IMR-90 (cell line): ENCODE results near the gene FTO. TPM values are rescaled to one million over a fixed set of nuclear protein-coding genes. Genes with fewer than 3 reads are reported as not detected.
"Not testable (repeated sequence)": the region's sequence is repeated elsewhere in the genome, so short reads cannot be mapped to it uniquely, and the experiment has no call there.

Source experiments
- ATAC-seq: fragments of 200-7000 bp; cut with Tn5 transposase; 2 replicates; pipeline ENCODE4 v1.9.1; 2020; ENCODE audit warnings: low read depth, mild to moderate bottlenecking, moderate library complexity
- BruUV-seq: library from RNA; stranded (reverse); fragments of 400-500 nt; replicated peaks from 2 replicates; lab custom pipeline; 2021; lab: Mats Ljungman, UMichigan
- CTCF ChIA-PET: fragments of 300-600 bp; formaldehyde crosslinking; extraction: SDS; loops from one replicate; lab custom pipeline; 2021; ENCODE audit warnings: antibody characterized with exemption; lab: Yijun Ruan, JAX
- POLR2A ChIA-PET: fragments of 300-600 bp; sonication (Branson Sonifier 250); formaldehyde crosslinking; loops from one replicate; lab custom pipeline; 2022; ENCODE audit warnings: antibody characterized with exemption; ENCODE audit not compliant: unreplicated experiment; lab: Charles Lee
- DNase-seq: peaks from one replicate; pipeline ENCODE4 v3.0.0; 2013
- H2AFZ ChIP-seq: replicated peaks from 2 replicates; pipeline ENCODE3; 2013; ENCODE audit warnings: low read length, mild to moderate bottlenecking; ENCODE audit not compliant: poor library complexity
- H2AK5ac ChIP-seq: 2 replicates; pipeline ENCODE4 v1.6.1; 2013; ENCODE audit warnings: low read depth, low read length, inconsistent platforms
- H2AK9ac ChIP-seq: replicated peaks from 2 replicates; pipeline ENCODE3; 2013; ENCODE audit warnings: mild to moderate bottlenecking, low read depth, low read length, moderate library complexity; ENCODE audit not compliant: poor library complexity
- H2BK120ac ChIP-seq: 2 replicates; pipeline ENCODE4 v1.6.1; 2013; ENCODE audit warnings: low read depth, low read length, inconsistent platforms
- H2BK15ac ChIP-seq: 3 replicates; pipeline ENCODE4 v1.6.1; 2013; ENCODE audit warnings: low read depth, low read length, inconsistent platforms
- H2BK20ac ChIP-seq: 2 replicates; pipeline ENCODE4 v1.6.1; 2013; ENCODE audit warnings: low read depth, mild to moderate bottlenecking, inconsistent platforms, low read length, moderate library complexity
- H2BK5ac ChIP-seq: 2 replicates; pipeline ENCODE4 v1.6.1; 2013; ENCODE audit warnings: mild to moderate bottlenecking, low read depth, low read length, inconsistent platforms; ENCODE audit not compliant: poor library complexity, severe bottlenecking
- H3K14ac ChIP-seq: replicated peaks from 2 replicates; pipeline ENCODE4 v1.6.1; 2013; ENCODE audit warnings: low read depth, low read length, inconsistent platforms
- H3K18ac ChIP-seq: 2 replicates; pipeline ENCODE4 v1.6.1; 2013; ENCODE audit warnings: low read depth, low read length, control low read depth
- H3K23ac ChIP-seq: 2 replicates; pipeline ENCODE4 v1.6.1; 2013; ENCODE audit warnings: low read depth, low read length, inconsistent platforms
- H3K27ac ChIP-seq: 2 replicates; pipeline ENCODE4 v1.5.1; 2013; ENCODE audit warnings: mild to moderate bottlenecking, control low read depth, low read length; ENCODE audit not compliant: insufficient read depth
- H3K27me3 ChIP-seq: 2 replicates; pipeline ENCODE4 v1.6.1; 2013; ENCODE audit warnings: low read length; ENCODE audit not compliant: control insufficient read depth, insufficient read depth
- H3K36me3 ChIP-seq: 2 replicates; pipeline ENCODE4 v1.6.1; 2013; ENCODE audit warnings: low read length, mixed read lengths; ENCODE audit not compliant: control insufficient read depth, insufficient read depth
- H3K4ac ChIP-seq: 2 replicates; pipeline ENCODE4 v1.6.1; 2013; ENCODE audit warnings: low read depth, low read length, inconsistent platforms
- H3K4me1 ChIP-seq: 2 replicates; pipeline ENCODE4 v1.6.1; 2013; ENCODE audit warnings: low read length, mixed read lengths; ENCODE audit not compliant: control insufficient read depth, insufficient read depth
- H3K4me2 ChIP-seq: 2 replicates; pipeline ENCODE4 v1.6.1; 2013; ENCODE audit warnings: low read depth, mild to moderate bottlenecking, control low read depth, low read length, moderate library complexity
- H3K4me3 ChIP-seq: 2 replicates; pipeline ENCODE4 v1.5.1; 2013; ENCODE audit warnings: low read depth, mild to moderate bottlenecking, control low read depth, low read length, moderate library complexity; ENCODE audit not compliant: insufficient read depth
- H3K56ac ChIP-seq: 2 replicates; pipeline ENCODE4 v1.6.1; 2013; ENCODE audit warnings: low read length, inconsistent platforms; ENCODE audit not compliant: insufficient read depth; ENCODE audit errors: extremely low read depth
- H3K79me1 ChIP-seq, 2 experiments: 2 replicates each; pipeline ENCODE4 v1.6.1; 2013; ENCODE audit warnings: low read length in 2 of 2, inconsistent platforms in 1 of 2, low read depth in 1 of 2
- H3K9ac ChIP-seq: 2 replicates; pipeline ENCODE4 v1.6.1; 2013; ENCODE audit warnings: low read depth, low read length, control low read depth
- H3K9me1 ChIP-seq: 2 replicates; pipeline ENCODE4 v1.6.1; 2013; ENCODE audit warnings: low read length, inconsistent platforms; ENCODE audit not compliant: insufficient read depth
- H3K9me3 ChIP-seq: 2 replicates; pipeline ENCODE4 v1.6.1; 2013; ENCODE audit warnings: low read length; ENCODE audit not compliant: control insufficient read depth, insufficient read depth
- H4K20me1 ChIP-seq: 2 replicates; pipeline ENCODE4 v1.6.1; 2013; ENCODE audit warnings: low read length, inconsistent platforms; ENCODE audit not compliant: insufficient read depth
- H4K5ac ChIP-seq: 2 replicates; pipeline ENCODE4 v1.6.1; 2013; ENCODE audit warnings: mild to moderate bottlenecking, low read depth, low read length, control low read depth
- H4K8ac ChIP-seq, 2 experiments: 2 replicates each; pipeline ENCODE4 v1.6.1; 2013; ENCODE audit warnings: low read depth in 2 of 2, low read length in 2 of 2, control low read depth in 1 of 2, inconsistent platforms in 1 of 2
- H4K91ac ChIP-seq: 2 replicates; pipeline ENCODE4 v1.6.1; 2013; ENCODE audit warnings: low read depth, low read length, inconsistent platforms; ENCODE audit not compliant: insufficient read depth
- WGBS, 2 experiments: methylation state at CpG; one replicate each; pipeline versions ENCODE4 v1.1.5 to v1.1.7; 2013; ENCODE audit warnings: missing lambda C conversion rate in 2 of 2; ENCODE audit not compliant: insufficient read length in 1 of 2; ENCODE audit errors: extremely low coverage in 2 of 2; 5-methylcytosine and 5-hydroxymethylcytosine counted together
- dilution Hi-C: fragments of 300-500 bp; cut with HindIII; formaldehyde crosslinking; loops from one replicate; pipeline ENCODE4 v1.14.3; 2018; ENCODE audit warnings: low sequenced_read_pairs; ENCODE audit not compliant: unreplicated experiment
- in situ Hi-C: fragments of 300-500 bp; cut with MboI; formaldehyde crosslinking; loops from 3 replicates; pipeline ENCODE4 v1.14.3; 2019; ENCODE audit warnings: low sequenced_read_pairs, inconsistent platforms, mixed read lengths
- intact Hi-C: fragments of 100-400 bp; cut with micrococcal nuclease; formaldehyde crosslinking; loops from 2 replicates; pipeline ENCODE4 v1.10.0; 2022
- polyA plus RNA-seq, 3 experiments: library from polyadenylated mRNA; depleted of rRNA; stranded (reverse); fragments of >200 nt; gene quantifications; 2 replicates each; pipeline ENCODE4 v1.2.3, GENCODE V29; 2012; ENCODE audit warnings: low replicate concordance in 1 of 3
- total RNA-seq: library from RNA; depleted of rRNA; stranded (reverse); fragments of >200 nt; gene quantifications from 2 replicates; pipeline ENCODE4 v1.2.3, GENCODE V29; 2012

FTO gene
- total and polyA plus RNA-seq, 2 of the 4 experiments (the other 2 are of a cell fraction): 70.3 to 132 TPM

- H3K27ac ChIP-seq, H3K9me3 ChIP-seq, H3K4me3 ChIP-seq, ATAC-seq, H4K91ac ChIP-seq, H2AK9ac ChIP-seq, BruUV-seq, H2BK5ac ChIP-seq, H4K20me1 ChIP-seq, H3K4ac ChIP-seq, H2BK15ac ChIP-seq, H4K8ac ChIP-seq, H2AK5ac ChIP-seq, H3K27me3 ChIP-seq, H2BK20ac ChIP-seq, H4K5ac ChIP-seq, H3K18ac ChIP-seq, H3K79me1 ChIP-seq, H3K4me1 ChIP-seq, dilution Hi-C loops, H3K56ac ChIP-seq, H3K9me1 ChIP-seq, H2AFZ ChIP-seq, H3K9ac ChIP-seq, H3K36me3 ChIP-seq, H3K23ac ChIP-seq, H3K4me2 ChIP-seq, H2BK120ac ChIP-seq, H3K14ac ChIP-seq, DNase-seq: not testable (repeated sequence)
- in situ Hi-C loops (loop anchor here (25.0 kb wide), 1 partner anchor 1046 kb away; the partner anchor contains the start of gene IRX5), intact Hi-C loops (loop anchor here (5.0 to 10.0 kb wide), 8 partner anchors 119 to 1571 kb away; no protein-coding TSS in a partner anchor)
- ChIA-PET POLR2A (interaction anchor here (0.7 kb wide), 1 partner anchor 114 kb away, joined by 3 read pairs; no protein-coding TSS in a partner anchor), CTCF (interaction anchor here (0.7 to 1.5 kb wide), 3 partner anchors 9 to 394 kb away, joined by 3 to 11 read pairs (median 4); no protein-coding TSS in a partner anchor)
- WGBS, 2 experiments: no CpG with 5 or more reads among the region's 8 CpGs
These were observed 186.9 kb downstream of the FTO start for GRCh38 chr16:53890877-53891276.
